IMR-90 (cell line): ENCODE data around the gene CCSER1. TPM values are rescaled to one million over a fixed set of nuclear protein-coding genes. Genes with fewer than 3 reads are reported as not detected.
"Not testable (repeated sequence)": the region's sequence is repeated elsewhere in the genome, so short reads cannot be mapped to it uniquely, and the experiment has no call there.

ENCODE experiments used
- ATAC-seq: fragments of 200-7000 bp; cut with Tn5 transposase; 2 replicates; pipeline ENCODE4 v1.9.1; 2020; ENCODE audit warnings: low read depth, mild to moderate bottlenecking, moderate library complexity
- BruUV-seq: library from RNA; stranded (reverse); fragments of 400-500 nt; replicated peaks from 2 replicates; lab custom pipeline; 2021; lab: Mats Ljungman, UMichigan
- CTCF ChIA-PET: fragments of 300-600 bp; formaldehyde crosslinking; extraction: SDS; loops from one replicate; lab custom pipeline; 2021; ENCODE audit warnings: antibody characterized with exemption; lab: Yijun Ruan, JAX
- POLR2A ChIA-PET: fragments of 300-600 bp; sonication (Branson Sonifier 250); formaldehyde crosslinking; loops from one replicate; lab custom pipeline; 2022; ENCODE audit warnings: antibody characterized with exemption; ENCODE audit not compliant: unreplicated experiment; lab: Charles Lee
- DNase-seq: peaks from one replicate; pipeline ENCODE4 v3.0.0; 2013
- H2AFZ ChIP-seq: replicated peaks from 2 replicates; pipeline ENCODE3; 2013; ENCODE audit warnings: low read length, mild to moderate bottlenecking; ENCODE audit not compliant: poor library complexity
- H2AK5ac ChIP-seq: 2 replicates; pipeline ENCODE4 v1.6.1; 2013; ENCODE audit warnings: low read depth, low read length, inconsistent platforms
- H2AK9ac ChIP-seq: replicated peaks from 2 replicates; pipeline ENCODE3; 2013; ENCODE audit warnings: mild to moderate bottlenecking, low read depth, low read length, moderate library complexity; ENCODE audit not compliant: poor library complexity
- H2BK120ac ChIP-seq: 2 replicates; pipeline ENCODE4 v1.6.1; 2013; ENCODE audit warnings: low read depth, low read length, inconsistent platforms
- H2BK15ac ChIP-seq: 3 replicates; pipeline ENCODE4 v1.6.1; 2013; ENCODE audit warnings: low read depth, low read length, inconsistent platforms
- H2BK20ac ChIP-seq: 2 replicates; pipeline ENCODE4 v1.6.1; 2013; ENCODE audit warnings: low read depth, mild to moderate bottlenecking, inconsistent platforms, low read length, moderate library complexity
- H2BK5ac ChIP-seq: 2 replicates; pipeline ENCODE4 v1.6.1; 2013; ENCODE audit warnings: mild to moderate bottlenecking, low read depth, low read length, inconsistent platforms; ENCODE audit not compliant: poor library complexity, severe bottlenecking
- H3K14ac ChIP-seq: replicated peaks from 2 replicates; pipeline ENCODE4 v1.6.1; 2013; ENCODE audit warnings: low read depth, low read length, inconsistent platforms
- H3K18ac ChIP-seq: 2 replicates; pipeline ENCODE4 v1.6.1; 2013; ENCODE audit warnings: low read depth, low read length, control low read depth
- H3K23ac ChIP-seq: 2 replicates; pipeline ENCODE4 v1.6.1; 2013; ENCODE audit warnings: low read depth, low read length, inconsistent platforms
- H3K27ac ChIP-seq: 2 replicates; pipeline ENCODE4 v1.5.1; 2013; ENCODE audit warnings: mild to moderate bottlenecking, control low read depth, low read length; ENCODE audit not compliant: insufficient read depth
- H3K27me3 ChIP-seq: 2 replicates; pipeline ENCODE4 v1.6.1; 2013; ENCODE audit warnings: low read length; ENCODE audit not compliant: control insufficient read depth, insufficient read depth
- H3K36me3 ChIP-seq: 2 replicates; pipeline ENCODE4 v1.6.1; 2013; ENCODE audit warnings: low read length, mixed read lengths; ENCODE audit not compliant: control insufficient read depth, insufficient read depth
- H3K4ac ChIP-seq: 2 replicates; pipeline ENCODE4 v1.6.1; 2013; ENCODE audit warnings: low read depth, low read length, inconsistent platforms
- H3K4me1 ChIP-seq: 2 replicates; pipeline ENCODE4 v1.6.1; 2013; ENCODE audit warnings: low read length, mixed read lengths; ENCODE audit not compliant: control insufficient read depth, insufficient read depth
- H3K4me2 ChIP-seq: 2 replicates; pipeline ENCODE4 v1.6.1; 2013; ENCODE audit warnings: low read depth, mild to moderate bottlenecking, control low read depth, low read length, moderate library complexity
- H3K4me3 ChIP-seq: 2 replicates; pipeline ENCODE4 v1.5.1; 2013; ENCODE audit warnings: low read depth, mild to moderate bottlenecking, control low read depth, low read length, moderate library complexity; ENCODE audit not compliant: insufficient read depth
- H3K56ac ChIP-seq: 2 replicates; pipeline ENCODE4 v1.6.1; 2013; ENCODE audit warnings: low read length, inconsistent platforms; ENCODE audit not compliant: insufficient read depth; ENCODE audit errors: extremely low read depth
- H3K79me1 ChIP-seq, 2 experiments: 2 replicates each; pipeline ENCODE4 v1.6.1; 2013; ENCODE audit warnings: low read length in 2 of 2, inconsistent platforms in 1 of 2, low read depth in 1 of 2
- H3K9ac ChIP-seq: 2 replicates; pipeline ENCODE4 v1.6.1; 2013; ENCODE audit warnings: low read depth, low read length, control low read depth
- H3K9me1 ChIP-seq: 2 replicates; pipeline ENCODE4 v1.6.1; 2013; ENCODE audit warnings: low read length, inconsistent platforms; ENCODE audit not compliant: insufficient read depth
- H3K9me3 ChIP-seq: 2 replicates; pipeline ENCODE4 v1.6.1; 2013; ENCODE audit warnings: low read length; ENCODE audit not compliant: control insufficient read depth, insufficient read depth
- H4K20me1 ChIP-seq: 2 replicates; pipeline ENCODE4 v1.6.1; 2013; ENCODE audit warnings: low read length, inconsistent platforms; ENCODE audit not compliant: insufficient read depth
- H4K5ac ChIP-seq: 2 replicates; pipeline ENCODE4 v1.6.1; 2013; ENCODE audit warnings: mild to moderate bottlenecking, low read depth, low read length, control low read depth
- H4K8ac ChIP-seq, 2 experiments: 2 replicates each; pipeline ENCODE4 v1.6.1; 2013; ENCODE audit warnings: low read depth in 2 of 2, low read length in 2 of 2, control low read depth in 1 of 2, inconsistent platforms in 1 of 2
- H4K91ac ChIP-seq: 2 replicates; pipeline ENCODE4 v1.6.1; 2013; ENCODE audit warnings: low read depth, low read length, inconsistent platforms; ENCODE audit not compliant: insufficient read depth
- WGBS, 2 experiments: methylation state at CpG; one replicate each; pipeline versions ENCODE4 v1.1.5 to v1.1.7; 2013; ENCODE audit warnings: missing lambda C conversion rate in 2 of 2; ENCODE audit not compliant: insufficient read length in 1 of 2; ENCODE audit errors: extremely low coverage in 2 of 2; 5-methylcytosine and 5-hydroxymethylcytosine counted together
- dilution Hi-C: fragments of 300-500 bp; cut with HindIII; formaldehyde crosslinking; loops from one replicate; pipeline ENCODE4 v1.14.3; 2018; ENCODE audit warnings: low sequenced_read_pairs; ENCODE audit not compliant: unreplicated experiment
- in situ Hi-C: fragments of 300-500 bp; cut with MboI; formaldehyde crosslinking; loops from 3 replicates; pipeline ENCODE4 v1.14.3; 2019; ENCODE audit warnings: low sequenced_read_pairs, inconsistent platforms, mixed read lengths
- intact Hi-C: fragments of 100-400 bp; cut with micrococcal nuclease; formaldehyde crosslinking; loops from 2 replicates; pipeline ENCODE4 v1.10.0; 2022
- polyA plus RNA-seq, 3 experiments: library from polyadenylated mRNA; depleted of rRNA; stranded (reverse); fragments of >200 nt; gene quantifications; 2 replicates each; pipeline ENCODE4 v1.2.3, GENCODE V29; 2012; ENCODE audit warnings: low replicate concordance in 1 of 3
- total RNA-seq: library from RNA; depleted of rRNA; stranded (reverse); fragments of >200 nt; gene quantifications from 2 replicates; pipeline ENCODE4 v1.2.3, GENCODE V29; 2012

Gene CCSER1
- total and polyA plus RNA-seq, 2 of the 4 experiments (the other 2 are of a cell fraction), result not detected

GRCh38 chr4:91356496-91356895, 1229.3 kb downstream of the CCSER1 start:
- H3K4me2 ChIP-seq, result not testable (repeated sequence)

GRCh38 chr4:91358016-91358415, 1230.8 kb downstream of the CCSER1 start:
- DNase-seq, H2BK120ac ChIP-seq, CTCF ChIA-PET, H3K4ac ChIP-seq, H3K4me2 ChIP-seq, POLR2A ChIA-PET, H3K79me1 ChIP-seq, H3K27me3 ChIP-seq, H4K20me1 ChIP-seq, H2AK9ac ChIP-seq, H2AK5ac ChIP-seq, H3K4me1 ChIP-seq, H4K91ac ChIP-seq, H2BK20ac ChIP-seq, H3K9me3 ChIP-seq, in situ Hi-C loops, H3K56ac ChIP-seq, H3K9ac ChIP-seq, H4K5ac ChIP-seq, BruUV-seq, H3K18ac ChIP-seq, H3K27ac ChIP-seq, dilution Hi-C loops, H4K8ac ChIP-seq, H3K14ac ChIP-seq, H3K9me1 ChIP-seq, H3K36me3 ChIP-seq, intact Hi-C loops, H3K4me3 ChIP-seq, H2BK15ac ChIP-seq, H2AFZ ChIP-seq, H3K23ac ChIP-seq, ATAC-seq, H2BK5ac ChIP-seq: not testable (repeated sequence)
- WGBS, 2 experiments, result no CpG with 5 or more reads among the region's 3 CpGs

More at GRCh38 chr4:91356496-91356895, 1229.3 kb downstream of the CCSER1 start:
- H2BK15ac ChIP-seq, intact Hi-C loops, H3K14ac ChIP-seq, in situ Hi-C loops, dilution Hi-C loops, H3K9me3 ChIP-seq, DNase-seq, H4K20me1 ChIP-seq, H3K9ac ChIP-seq, POLR2A ChIA-PET, H3K4ac ChIP-seq, H3K23ac ChIP-seq, ATAC-seq, H3K56ac ChIP-seq, H2BK5ac ChIP-seq, H2AFZ ChIP-seq, H2AK9ac ChIP-seq, H2BK120ac ChIP-seq, H4K91ac ChIP-seq, H2BK20ac ChIP-seq, H3K4me1 ChIP-seq, H2AK5ac ChIP-seq, H4K5ac ChIP-seq, CTCF ChIA-PET, H3K4me3 ChIP-seq, H3K9me1 ChIP-seq, BruUV-seq, H3K18ac ChIP-seq, H3K36me3 ChIP-seq, H4K8ac ChIP-seq, H3K79me1 ChIP-seq, H3K27me3 ChIP-seq, H3K27ac ChIP-seq: not testable (repeated sequence)
- WGBS, 2 experiments, result no CpG with 5 or more reads among the region's 4 CpGs
